Measurements from ENCODE around the gene TMEM259. TPM values are rescaled to one million over a fixed set of nuclear protein-coding genes. Genes with fewer than 3 reads are reported as not detected.

Gene TMEM259
- total RNA-seq, 1 experiment from 2014 or later = 171 TPM

- WGBS (ENCODE audit: extremely low coverage, insufficient read length, low lambda C conversion rate) = no CpG with 5 or more reads among the region's 64 CpGs
- peaks cover 42% of the 10 kb centered on the region for H3K27me3 Mint-ChIP-seq (ENCODE audit: low read depth)
- peaks cover 5 to 10% of the 10 kb centered on the region in 2 experiments for H3K4me1 Mint-ChIP-seq
These were observed 24.7 kb downstream of the TMEM259 start for GRCh38 chr19:996051-996838.

More at GRCh38 chr19:996051-996838, 24.7 kb downstream of the TMEM259 start:
- DNase-seq = no peak
- H2BK5ac ChIP-seq (ENCODE audit: insufficient read length, low read length) = no peak overlapping the region
- H2AFZ ChIP-seq (ENCODE audit: low read length) = no peak overlapping the region
- no peaks in the 10 kb centered on the region for H3K4me1 ChIP-seq (ENCODE audit: insufficient read depth, low read length)
- no peak overlapping the region for H2BK12ac ChIP-seq (ENCODE audit: insufficient read length, low read depth, low read length)
- H3K36me3 Mint-ChIP-seq (ENCODE audit: insufficient read depth in 1 of 3, low read depth in 3 of 3) = peaks cover 0 to 9% (median 4%) of the 10 kb centered on the region in 3 experiments; a peak in 5 of 7 replicates
- TF ChIP-seq, protein P1, sequence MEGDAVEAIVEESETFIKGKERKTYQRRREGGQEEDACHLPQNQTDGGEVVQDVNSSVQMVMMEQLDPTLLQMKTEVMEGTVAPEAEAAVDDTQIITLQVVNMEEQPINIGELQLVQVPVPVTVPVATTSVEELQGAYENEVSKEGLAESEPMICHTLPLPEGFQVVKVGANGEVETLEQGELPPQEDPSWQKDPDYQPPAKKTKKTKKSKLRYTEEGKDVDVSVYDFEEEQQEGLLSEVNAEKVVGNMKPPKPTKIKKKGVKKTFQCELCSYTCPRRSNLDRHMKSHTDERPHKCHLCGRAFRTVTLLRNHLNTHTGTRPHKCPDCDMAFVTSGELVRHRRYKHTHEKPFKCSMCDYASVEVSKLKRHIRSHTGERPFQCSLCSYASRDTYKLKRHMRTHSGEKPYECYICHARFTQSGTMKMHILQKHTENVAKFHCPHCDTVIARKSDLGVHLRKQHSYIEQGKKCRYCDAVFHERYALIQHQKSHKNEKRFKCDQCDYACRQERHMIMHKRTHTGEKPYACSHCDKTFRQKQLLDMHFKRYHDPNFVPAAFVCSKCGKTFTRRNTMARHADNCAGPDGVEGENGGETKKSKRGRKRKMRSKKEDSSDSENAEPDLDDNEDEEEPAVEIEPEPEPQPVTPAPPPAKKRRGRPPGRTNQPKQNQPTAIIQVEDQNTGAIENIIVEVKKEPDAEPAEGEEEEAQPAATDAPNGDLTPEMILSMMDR (conservative IDR thresholded peaks at IDR 0.05) = no peak
- no peak overlapping the region for H3K27ac Mint-ChIP-seq
- no peaks in the 10 kb centered on the region; a peak in 1 of 5 replicates for H3K9me3 Mint-ChIP-seq
- H4K5ac ChIP-seq (ENCODE audit: insufficient read length, low read depth, low read length) = no peak overlapping the region
- H3T11ph ChIP-seq (ENCODE audit: low read length) = no peak overlapping the region
- no peak overlapping the region for H3K4ac ChIP-seq (ENCODE audit: low read depth, low read length)
- no peaks in the 10 kb centered on the region for H3K79me2 ChIP-seq (ENCODE audit: insufficient read depth, low read length)
- H3K9ac ChIP-seq (ENCODE audit: extremely low read depth, insufficient read length, low read length) = no peak overlapping the region
- H4K8ac ChIP-seq (replicated peaks; ENCODE audit: insufficient read length, low read depth, low read length) = no peak overlapping the region
- H3K27ac ChIP-seq (ENCODE audit: insufficient read length, low read depth, low read length) = no peak overlapping the region
- no peak overlapping the region for H3K23ac ChIP-seq (ENCODE audit: insufficient read length, low read depth, low read length)
- H3K14ac ChIP-seq (ENCODE audit: insufficient read depth, low read length) = peak overlapping the region; percentile 17; the same call in 1 of the 2 replicates
- H3K4me3 Mint-ChIP-seq = peak overlapping the region; percentile 31 to 67; a peak in 4 of 5 replicates
- H4K91ac ChIP-seq (ENCODE audit: insufficient read length, low read depth, low read length) = no peak overlapping the region
- H3K27me3 ChIP-seq (ENCODE audit: insufficient read depth, low read length) = peaks cover 8% of the 10 kb centered on the region
- H2AK5ac ChIP-seq (ENCODE audit: insufficient read length, low read length) = no peak overlapping the region
- H3K4me2 ChIP-seq (ENCODE audit: insufficient read depth, insufficient read length, low read length) = peak overlapping the region; percentile 30
- no peak overlapping the region for H3K18ac ChIP-seq (ENCODE audit: insufficient read length, low read depth, low read length)
- H3K23me2 ChIP-seq (ENCODE audit: insufficient read length, low read depth, low read length, poor library complexity, severe bottlenecking) = peaks cover 7% of the 10 kb centered on the region
- H2BK15ac ChIP-seq (ENCODE audit: low read depth, low read length) = no peak overlapping the region
- H2BK20ac ChIP-seq (ENCODE audit: low read depth, low read length, poor library complexity, severe bottlenecking) = no peak overlapping the region
- no peak overlapping the region for H2BK120ac ChIP-seq (ENCODE audit: low read depth, low read length, poor library complexity, severe bottlenecking)
- H3K79me1 ChIP-seq (ENCODE audit: insufficient read depth, low read depth, low read length, poor library complexity, severe bottlenecking) = no peaks in the 10 kb centered on the region
- H3K56ac ChIP-seq (ENCODE audit: insufficient read length, low read depth, low read length) = no peak overlapping the region
- peaks cover 4% of the 10 kb centered on the region for H4K20me1 ChIP-seq (ENCODE audit: control insufficient read depth, insufficient read depth, insufficient read length)
- H3K9me3 ChIP-seq (ENCODE audit: control insufficient read depth, low read depth, low read length) = no peaks in the 10 kb centered on the region

All from H9 (cell line).